HepG2 (cell line): Measurements from ENCODE around the gene NLRP13. TPM values are rescaled to one million over a fixed set of nuclear protein-coding genes. Genes with fewer than 3 reads are reported as not detected.

Experiments used
- ATAC-seq: fragments of 200-7000 bp; cut with Tn5 transposase; 3 replicates; pipeline ENCODE4 v1.9.1; 2020; ENCODE audit warnings: mild to moderate bottlenecking, moderate library complexity
- Bru-seq: library from RNA; stranded (reverse); fragments of 400-500 nt; gene quantifications from one replicate; lab custom pipeline; 2021; lab: Mats Ljungman, UMichigan
- BruChase-seq, 2 experiments: library from RNA; stranded (reverse); fragments of 400-500 nt; gene quantifications; one replicate each; lab custom pipeline; 2021; lab: Mats Ljungman, UMichigan
- BruUV-seq: library from RNA; stranded (reverse); fragments of 400-500 nt; replicated peaks from 2 replicates; lab custom pipeline; 2021; lab: Mats Ljungman, UMichigan
- CTCF ChIA-PET: fragments of 300-600 bp; formaldehyde crosslinking; extraction: SDS; loops from one replicate; lab custom pipeline; 2021; ENCODE audit warnings: low total read pairs, inconsistent platforms, low intra/inter-chr PET ratio; lab: Yijun Ruan, JAX
- POLR2A ChIA-PET: fragments of 350-600 bp; sonication (Branson Sonifier 250); formaldehyde crosslinking; loops from one replicate; lab custom pipeline; 2020; ENCODE audit warnings: antibody characterized with exemption, inconsistent platforms; lab: Yijun Ruan, JAX
- DNase-seq: peaks from one replicate; pipeline ENCODE4 v3.0.0-alpha.2; 2015; ENCODE audit warnings: low spot score
- FAIRE-seq: peaks from 3 replicates; lab custom pipeline; 2011; peaks lifted over from hg19 to GRCh38; lab: Jason Lieb, UNC
- H2AFZ ChIP-seq: one replicate; pipeline ENCODE4 v1.6.1; 2011; ENCODE audit warnings: low read length, inconsistent platforms
- H3K27ac ChIP-seq: fragments of 300-600 bp; 3 replicates; pipeline ENCODE4 v1.8.0; 2011; ENCODE audit warnings: mixed run types, mild to moderate bottlenecking, mixed read lengths, low read length, inconsistent platforms; ENCODE audit not compliant: insufficient read depth; ENCODE audit errors: extremely low read length
- H3K27me3 ChIP-seq, 2 experiments: fragments of 200-600 bp in 1 of 2; 2 replicates in 1 of 2; 3 replicates in 1 of 2; pipeline versions ENCODE4 v1.6.0 to v1.8.0; 2011; ENCODE audit warnings: low read length in 2 of 2, mild to moderate bottlenecking in 2 of 2, moderate library complexity in 2 of 2, inconsistent platforms in 1 of 2; ENCODE audit not compliant: insufficient read depth in 2 of 2, control insufficient read depth in 1 of 2
- H3K36me3 ChIP-seq, 2 experiments: fragments of 200-600 bp in 1 of 2; replicated peaks in 1 of 2; 2 replicates in 1 of 2; 3 replicates in 1 of 2; pipeline versions ENCODE4 v1.5.1 to v1.8.0; 2011; ENCODE audit warnings: low read length in 2 of 2, inconsistent platforms in 1 of 2; ENCODE audit not compliant: insufficient read depth in 2 of 2, control insufficient read depth in 1 of 2
- H3K4me1 ChIP-seq: 2 replicates; pipeline ENCODE4 v1.5.1; 2012; ENCODE audit warnings: low read length, inconsistent platforms; ENCODE audit not compliant: insufficient read depth
- H3K4me2 ChIP-seq: 2 replicates; pipeline ENCODE4 v1.6.0; 2011; ENCODE audit warnings: low read depth, low read length, inconsistent platforms
- H3K4me3 ChIP-seq, 3 experiments: fragments of 200-600 bp in 1 of 3; sonication (generic), shearing (Covaris generic) in 1 of 3; replicated peaks in 1 of 3; 2 replicates each; pipeline ENCODE4 v1.5.1; 2011 to 2016; ENCODE audit warnings: low read length in 3 of 3, inconsistent platforms in 2 of 3, low read depth in 2 of 3, mild to moderate bottlenecking in 2 of 3, control low read depth in 1 of 3, mixed read lengths in 1 of 3; ENCODE audit not compliant: insufficient read depth in 1 of 3
- H3K79me2 ChIP-seq: one replicate; pipeline ENCODE4 v1.6.1; 2011; ENCODE audit warnings: low read length, inconsistent platforms; ENCODE audit not compliant: insufficient read depth
- H3K9ac ChIP-seq: 2 replicates; pipeline ENCODE4 v1.6.0; 2011; ENCODE audit warnings: mild to moderate bottlenecking, low read depth, low read length, inconsistent platforms; ENCODE audit not compliant: insufficient read depth
- H3K9me3 ChIP-seq: 2 replicates; pipeline ENCODE4 v1.5.1; 2012; ENCODE audit warnings: mild to moderate bottlenecking, low read length
- H4K20me1 ChIP-seq: 2 replicates; pipeline ENCODE4 v1.6.0; 2011; ENCODE audit warnings: inconsistent platforms, mild to moderate bottlenecking, low read length, moderate library complexity; ENCODE audit not compliant: insufficient read depth
- CEBPB ChIP-seq: IDR thresholded peaks from 2 replicates; pipeline ENCODE4 v1.6.1; 2011; ENCODE audit warnings: low read depth, low read length, improper control_type of control experiment, borderline replicate concordance
- EZH2 ChIP-seq: conservative IDR thresholded peaks from 2 replicates; pipeline ENCODE4 v1.6.1; 2012; ENCODE audit warnings: mild to moderate bottlenecking, low read depth, low read length, moderate library complexity
- GABPB1 ChIP-seq: IDR thresholded peaks from 2 replicates; pipeline ENCODE4 v1.6.1; 2016; ENCODE audit warnings: mild to moderate bottlenecking, missing genetic modification reagents, moderate library complexity, missing compliant biosample characterization
- IRF2 ChIP-seq: IDR thresholded peaks from 2 replicates; pipeline ENCODE4 v1.6.1; 2018; ENCODE audit warnings: missing genetic modification reagents, missing compliant biosample characterization
- NR0B2 ChIP-seq: sonication (generic); formaldehyde crosslinking; IDR thresholded peaks from 2 replicates; pipeline ENCODE4 v1.4.0; 2020; ENCODE audit warnings: mild to moderate bottlenecking, missing genetic modification reagents
- POLR2A ChIP-seq, 2 experiments: IDR thresholded peaks; 2 replicates each; pipeline ENCODE4 v1.6.1; 2011; ENCODE audit warnings: low read depth in 2 of 2, low read length in 2 of 2, mild to moderate bottlenecking in 1 of 2, moderate library complexity in 1 of 2; ENCODE audit not compliant: insufficient read depth in 1 of 2
- TBL1XR1 ChIP-seq: fragments of 150-350 bp; IDR thresholded peaks from 2 replicates; pipeline ENCODE4 v1.6.1; 2014; ENCODE audit warnings: borderline replicate concordance, low read length; ENCODE audit not compliant: partially characterized antibody
- ZKSCAN8 ChIP-seq: IDR thresholded peaks from 2 replicates; pipeline ENCODE4 v1.6.1; 2016; ENCODE audit warnings: borderline replicate concordance, missing genetic modification reagents, missing compliant biosample characterization
- ZNF136 ChIP-seq: sonication (generic); formaldehyde crosslinking; IDR thresholded peaks from 2 replicates; pipeline ENCODE4 v1.8.1; 2022; ENCODE audit warnings: low read depth, mild to moderate bottlenecking, moderate library complexity, missing genetic modification reagents
- ZNF557 ChIP-seq: sonication (generic); formaldehyde crosslinking; IDR thresholded peaks from 2 replicates; pipeline ENCODE4 v1.4.0; 2020; ENCODE audit warnings: missing genetic modification reagents
- ZNF660 ChIP-seq: sonication (generic); formaldehyde crosslinking; IDR thresholded peaks from 2 replicates; pipeline ENCODE4 v1.5.1; 2020; ENCODE audit warnings: mild to moderate bottlenecking, low read depth, missing genetic modification reagents, borderline replicate concordance
- ZNF878 ChIP-seq: sonication (generic); formaldehyde crosslinking; IDR thresholded peaks from 2 replicates; pipeline ENCODE4 v1.8.1; 2023; ENCODE audit warnings: mild to moderate bottlenecking, missing genetic modification reagents, moderate library complexity
- WGBS: methylation state at CpG from one replicate; pipeline ENCODE4 v1.1.6; 2017; ENCODE audit warnings: low lambda C conversion rate; 5-methylcytosine and 5-hydroxymethylcytosine counted together
- in situ Hi-C: cut with HindIII; loops from 2 replicates; pipeline ENCODE4 v1.10.0; 2017; ENCODE audit warnings: low pct_unique_long_range_greater_than_20kb; ENCODE audit not compliant: extremely low pct_ligation_motif_present
- intact Hi-C: fragments of 100-400 bp; cut with micrococcal nuclease; formaldehyde crosslinking; loops from one replicate; pipeline ENCODE4 v1.10.0; 2022; ENCODE audit not compliant: unreplicated experiment
- long read RNA-seq, 2 experiments: library from RNA in 1 of 2; library from polyadenylated mRNA in 1 of 2; stranded (forward) in 1 of 2; unstranded in 1 of 2; transcript quantifications; one replicate each; pipeline ENCODE4 v2.0.0, GENCODE V29; 2019 to 2022
- polyA minus RNA-seq, 3 experiments: library from RNA; depleted of rRNA, polyadenylated mRNA; stranded (reverse); fragments of >200 nt; gene quantifications; 2 replicates each; pipeline ENCODE4 v1.2.3, GENCODE V29; 2011; ENCODE audit warnings: low replicate concordance in 1 of 3
- polyA plus RNA-seq, 8 experiments: library from polyadenylated mRNA; depleted of rRNA in 3 of 8; stranded (reverse) in 7 of 8; unstranded in 1 of 8; fragments of >200 nt; fragmentation: Illumina TruSeq in 4 of 8; extraction: Trizol in 4 of 8; gene quantifications; 2 replicates each; pipeline versions ENCODE4 v1.2.1 to v1.2.3, GENCODE V29; 2011 to 2016; ENCODE audit warnings: low read depth in 4 of 8, missing spikeins in 1 of 8, mixed read lengths in 1 of 8; ENCODE audit not compliant: insufficient read depth in 1 of 8
- total RNA-seq, 5 experiments: library from RNA; depleted of rRNA; stranded (reverse); fragments of >200 nt; fragmentation: Illumina TruSeq; extraction: Trizol; gene quantifications; 2 replicates each; pipeline ENCODE4 v1.2.3, GENCODE V29; 2016; ENCODE audit warnings: low read depth in 1 of 5
- TF ChIP-seq, protein P1 (sequence below): IDR thresholded peaks from 2 replicates; pipeline ENCODE4 v1.6.1; 2016; ENCODE audit warnings: missing compliant biosample characterization, missing genetic modification reagents, borderline replicate concordance
- TF ChIP-seq, protein P2 (sequence below): sonication (generic); formaldehyde crosslinking; IDR thresholded peaks from 2 replicates; pipeline ENCODE4 v1.5.1; 2020; ENCODE audit warnings: mild to moderate bottlenecking, missing genetic modification reagents, moderate library complexity

NLRP13 gene, protein sequence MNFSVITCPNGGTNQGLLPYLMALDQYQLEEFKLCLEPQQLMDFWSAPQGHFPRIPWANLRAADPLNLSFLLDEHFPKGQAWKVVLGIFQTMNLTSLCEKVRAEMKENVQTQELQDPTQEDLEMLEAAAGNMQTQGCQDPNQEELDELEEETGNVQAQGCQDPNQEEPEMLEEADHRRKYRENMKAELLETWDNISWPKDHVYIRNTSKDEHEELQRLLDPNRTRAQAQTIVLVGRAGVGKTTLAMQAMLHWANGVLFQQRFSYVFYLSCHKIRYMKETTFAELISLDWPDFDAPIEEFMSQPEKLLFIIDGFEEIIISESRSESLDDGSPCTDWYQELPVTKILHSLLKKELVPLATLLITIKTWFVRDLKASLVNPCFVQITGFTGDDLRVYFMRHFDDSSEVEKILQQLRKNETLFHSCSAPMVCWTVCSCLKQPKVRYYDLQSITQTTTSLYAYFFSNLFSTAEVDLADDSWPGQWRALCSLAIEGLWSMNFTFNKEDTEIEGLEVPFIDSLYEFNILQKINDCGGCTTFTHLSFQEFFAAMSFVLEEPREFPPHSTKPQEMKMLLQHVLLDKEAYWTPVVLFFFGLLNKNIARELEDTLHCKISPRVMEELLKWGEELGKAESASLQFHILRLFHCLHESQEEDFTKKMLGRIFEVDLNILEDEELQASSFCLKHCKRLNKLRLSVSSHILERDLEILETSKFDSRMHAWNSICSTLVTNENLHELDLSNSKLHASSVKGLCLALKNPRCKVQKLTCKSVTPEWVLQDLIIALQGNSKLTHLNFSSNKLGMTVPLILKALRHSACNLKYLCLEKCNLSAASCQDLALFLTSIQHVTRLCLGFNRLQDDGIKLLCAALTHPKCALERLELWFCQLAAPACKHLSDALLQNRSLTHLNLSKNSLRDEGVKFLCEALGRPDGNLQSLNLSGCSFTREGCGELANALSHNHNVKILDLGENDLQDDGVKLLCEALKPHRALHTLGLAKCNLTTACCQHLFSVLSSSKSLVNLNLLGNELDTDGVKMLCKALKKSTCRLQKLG
- total RNA-seq (2016; rRNA removed; fragmentation: Illumina TruSeq; extraction: Trizol) (not detected in 2 replicates), polyA plus RNA-seq (2011; rRNA removed) (not detected in 2 replicates), polyA minus RNA-seq (2011; rRNA and poly(A)+ RNA removed; ENCODE audit: low replicate concordance) (not detected in 2 replicates), Bru-seq, nascent RNA (not detected), BruChase-seq, experiment 1, labeled RNA remaining after a 6-hour chase (not detected), BruChase-seq, experiment 2, labeled RNA remaining after a 2-hour chase (not detected)
- total RNA-seq (2016; cell fraction: cytosol; rRNA removed; fragmentation: Illumina TruSeq; extraction: Trizol; ENCODE audit: low read depth) = not detected in 2 replicates
- not detected in 2 replicates for total RNA-seq (2016; cell fraction: insoluble cytoplasmic fraction; rRNA removed; fragmentation: Illumina TruSeq; extraction: Trizol)
- not detected in 2 replicates for total RNA-seq (2016; cell fraction: membrane; rRNA removed; fragmentation: Illumina TruSeq; extraction: Trizol)
- total RNA-seq (2016; cell fraction: nucleus; rRNA removed; fragmentation: Illumina TruSeq; extraction: Trizol) = not detected in 2 replicates
- not detected in 2 replicates for polyA plus RNA-seq (2011; cell fraction: cytosol; rRNA removed)
- polyA plus RNA-seq (2011; cell fraction: nucleus; rRNA removed) = not detected in 2 replicates
- not detected in 2 replicates for polyA plus RNA-seq (2012)
- polyA plus RNA-seq (2016; cell fraction: cytosol; fragmentation: Illumina TruSeq; extraction: Trizol; ENCODE audit: low read depth) = not detected in 2 replicates
- polyA plus RNA-seq (2016; cell fraction: insoluble cytoplasmic fraction; fragmentation: Illumina TruSeq; extraction: Trizol; ENCODE audit: low read depth) = not detected in 2 replicates
- not detected in 2 replicates for polyA plus RNA-seq (2016; cell fraction: membrane; fragmentation: Illumina TruSeq; extraction: Trizol; ENCODE audit: low read depth)
- polyA plus RNA-seq (2016; cell fraction: nucleus; fragmentation: Illumina TruSeq; extraction: Trizol; ENCODE audit: insufficient read depth, low read depth) = not detected in 2 replicates
- not detected in 2 replicates for polyA minus RNA-seq (2011; cell fraction: cytosol; rRNA and poly(A)+ RNA removed)
- polyA minus RNA-seq (2011; cell fraction: nucleus; rRNA and poly(A)+ RNA removed) = not detected in 2 replicates
- long read RNA-seq, experiment 1 = 0 reads
- long read RNA-seq, experiment 2 = 0 reads

- ATAC-seq = no peak
- ChIA-PET POLR2A (no interaction called here), CTCF (no interaction called here)
- no peaks in the 10 kb centered on the region for H3K4me1 ChIP-seq
- no peaks in the 10 kb centered on the region for H3K79me2 ChIP-seq
- peaks cover 1 to 18% of the 10 kb centered on the region in 2 experiments for H3K27me3 ChIP-seq
- H4K20me1 ChIP-seq = no peaks in the 10 kb centered on the region
- H3K27ac ChIP-seq = no peak within 1 kb of the TSS
- intact Hi-C loops (no loop called here), in situ Hi-C loops (no loop called here)
- no TSS peak for BruUV-seq
- H2AFZ ChIP-seq = no peak within 1 kb of the TSS
- no peak within 1 kb of the TSS for H3K9ac ChIP-seq
- no peaks in the 10 kb centered on the region for H3K9me3 ChIP-seq
- H3K36me3 ChIP-seq = no peaks in the 10 kb centered on the region
- no peak within 1 kb of the TSS for H3K4me2 ChIP-seq
- WGBS = 22% methylated on average over 7 of the region's 8 CpGs
- FAIRE-seq = no peak
- DNase-seq = no peak
- no peak within 1 kb of the TSS for H3K4me3 ChIP-seq
- TF ChIP-seq, protein P1, sequence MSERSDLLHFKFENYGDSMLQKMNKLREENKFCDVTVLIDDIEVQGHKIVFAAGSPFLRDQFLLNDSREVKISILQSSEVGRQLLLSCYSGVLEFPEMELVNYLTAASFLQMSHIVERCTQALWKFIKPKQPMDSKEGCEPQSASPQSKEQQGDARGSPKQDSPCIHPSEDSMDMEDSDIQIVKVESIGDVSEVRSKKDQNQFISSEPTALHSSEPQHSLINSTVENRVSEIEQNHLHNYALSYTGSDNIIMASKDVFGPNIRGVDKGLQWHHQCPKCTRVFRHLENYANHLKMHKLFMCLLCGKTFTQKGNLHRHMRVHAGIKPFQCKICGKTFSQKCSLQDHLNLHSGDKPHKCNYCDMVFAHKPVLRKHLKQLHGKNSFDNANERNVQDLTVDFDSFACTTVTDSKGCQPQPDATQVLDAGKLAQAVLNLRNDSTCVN (CRISPR knock-in tag) = no peak
- TF ChIP-seq ZKSCAN8 (no peak), ZNF136 (CRISPR knock-in tag) (no peak), TBL1XR1 (no peak), EZH2 (no peak), ZNF660 (CRISPR knock-in tag) (no peak), POLR2A (IDR thresholded peaks at IDR 0.05; ENCODE audit: insufficient read depth in 1 of 2, low read depth in 2 of 2, low read length in 2 of 2) (no peak), ZNF557 (no peak), GABPB1 (CRISPR knock-in tag) (no peak), IRF2 (no peak), ZNF878 (CRISPR knock-in tag) (no peak), CEBPB (no peak), NR0B2 (CRISPR knock-in tag) (no peak)
- TF ChIP-seq, protein P2, sequence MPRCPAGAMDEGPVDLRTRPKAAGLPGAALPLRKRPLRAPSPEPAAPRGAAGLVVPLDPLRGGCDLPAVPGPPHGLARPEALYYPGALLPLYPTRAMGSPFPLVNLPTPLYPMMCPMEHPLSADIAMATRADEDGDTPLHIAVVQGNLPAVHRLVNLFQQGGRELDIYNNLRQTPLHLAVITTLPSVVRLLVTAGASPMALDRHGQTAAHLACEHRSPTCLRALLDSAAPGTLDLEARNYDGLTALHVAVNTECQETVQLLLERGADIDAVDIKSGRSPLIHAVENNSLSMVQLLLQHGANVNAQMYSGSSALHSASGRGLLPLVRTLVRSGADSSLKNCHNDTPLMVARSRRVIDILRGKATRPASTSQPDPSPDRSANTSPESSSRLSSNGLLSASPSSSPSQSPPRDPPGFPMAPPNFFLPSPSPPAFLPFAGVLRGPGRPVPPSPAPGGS (CRISPR knock-in tag) = no peak
Measured at GRCh38 chr19:55931936-55932386, at the start of gene NLRP13. Gene NLRP13 (minus strand): TSS chr19:55932336. CDS start chr19:55932311, 25 bp downstream.
